HG03521 (cell line): ENCODE results near the gene MAML3.

Experiments
- ATAC-seq: cut with Tn5 transposase; IDR thresholded peaks from one replicate; pipeline ENCODE4 v1.9.1; 2021; ENCODE audit warnings: mild to moderate bottlenecking, moderate library complexity; ENCODE audit not compliant: unreplicated experiment

The MAML3 gene

DNA sequence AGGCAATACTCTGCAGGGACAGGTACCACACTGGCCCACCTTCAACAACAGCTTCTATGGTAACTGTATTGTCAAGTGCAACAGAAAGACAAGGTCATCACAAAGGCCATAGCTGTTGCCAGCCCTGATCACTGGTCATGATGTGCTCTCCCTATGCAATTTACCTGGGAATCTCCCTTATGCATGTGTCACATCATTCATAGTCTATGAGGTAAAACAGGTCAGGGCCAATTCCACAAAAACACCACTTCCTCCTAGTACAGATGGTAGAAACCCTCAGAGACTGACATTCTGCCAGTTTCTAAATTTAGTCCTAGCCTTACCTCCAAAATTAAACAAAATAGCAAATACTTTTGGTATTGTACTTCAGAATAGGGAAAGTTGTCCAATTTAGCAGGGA, 355.5 kb downstream of the MAML3 start:
- ATAC-seq = no peak

DNA sequence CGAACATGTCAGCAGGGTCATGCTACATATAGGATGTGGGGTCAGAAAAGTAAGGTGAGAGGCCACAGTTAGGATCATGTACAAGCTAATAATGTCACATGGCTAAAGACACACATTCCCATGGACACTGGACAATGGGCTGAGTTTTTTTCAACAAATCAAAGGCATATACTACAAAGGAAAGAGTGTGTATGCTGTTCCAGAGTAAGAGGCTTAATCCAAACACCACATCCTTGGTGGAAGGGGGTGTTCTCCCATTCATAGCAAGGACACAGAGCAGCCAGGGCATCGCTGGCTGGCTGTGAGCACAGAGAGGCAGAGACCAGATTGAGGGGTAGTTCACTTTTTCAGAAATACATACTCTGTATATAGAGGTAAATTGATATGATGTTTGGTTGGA, 356.7 kb downstream of the MAML3 start:
- ATAC-seq = no peak

DNA sequence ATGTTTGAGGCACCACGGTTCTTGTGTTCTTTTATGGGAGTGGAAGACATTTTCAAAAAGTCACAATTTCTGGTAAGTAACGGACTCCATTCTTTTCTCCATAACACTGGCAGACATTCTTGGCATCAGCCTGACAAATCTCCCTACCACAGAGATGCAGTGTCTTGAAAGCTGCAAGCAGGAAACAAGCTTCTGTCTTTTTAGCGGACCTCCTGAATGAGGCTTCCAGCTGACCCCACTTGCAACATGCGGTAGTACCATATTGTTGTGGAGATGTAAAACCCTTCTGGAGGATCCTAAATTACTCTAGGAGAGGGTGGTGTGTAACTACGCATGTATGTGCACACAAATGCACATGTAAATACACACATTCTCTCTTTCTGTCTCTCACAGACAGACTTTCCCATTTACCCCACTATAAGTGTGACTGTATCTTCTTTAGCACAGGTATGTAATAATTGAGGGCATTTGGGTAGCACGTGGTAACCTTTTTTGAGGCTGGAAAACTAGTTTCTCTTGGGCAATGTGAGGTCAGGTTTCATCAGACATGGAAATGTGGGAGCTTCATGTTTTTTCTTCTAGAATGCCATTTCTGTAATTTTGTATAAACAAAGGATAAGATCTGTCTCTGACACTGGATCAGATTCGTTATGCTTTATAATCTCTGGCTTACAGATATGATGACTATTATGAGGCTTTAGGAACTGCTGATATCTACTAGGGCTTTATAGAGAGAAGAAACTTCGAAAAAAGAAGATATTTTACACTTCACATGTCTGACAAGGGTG, 358.3 kb downstream of the MAML3 start:
- ATAC-seq = no peak

DNA sequence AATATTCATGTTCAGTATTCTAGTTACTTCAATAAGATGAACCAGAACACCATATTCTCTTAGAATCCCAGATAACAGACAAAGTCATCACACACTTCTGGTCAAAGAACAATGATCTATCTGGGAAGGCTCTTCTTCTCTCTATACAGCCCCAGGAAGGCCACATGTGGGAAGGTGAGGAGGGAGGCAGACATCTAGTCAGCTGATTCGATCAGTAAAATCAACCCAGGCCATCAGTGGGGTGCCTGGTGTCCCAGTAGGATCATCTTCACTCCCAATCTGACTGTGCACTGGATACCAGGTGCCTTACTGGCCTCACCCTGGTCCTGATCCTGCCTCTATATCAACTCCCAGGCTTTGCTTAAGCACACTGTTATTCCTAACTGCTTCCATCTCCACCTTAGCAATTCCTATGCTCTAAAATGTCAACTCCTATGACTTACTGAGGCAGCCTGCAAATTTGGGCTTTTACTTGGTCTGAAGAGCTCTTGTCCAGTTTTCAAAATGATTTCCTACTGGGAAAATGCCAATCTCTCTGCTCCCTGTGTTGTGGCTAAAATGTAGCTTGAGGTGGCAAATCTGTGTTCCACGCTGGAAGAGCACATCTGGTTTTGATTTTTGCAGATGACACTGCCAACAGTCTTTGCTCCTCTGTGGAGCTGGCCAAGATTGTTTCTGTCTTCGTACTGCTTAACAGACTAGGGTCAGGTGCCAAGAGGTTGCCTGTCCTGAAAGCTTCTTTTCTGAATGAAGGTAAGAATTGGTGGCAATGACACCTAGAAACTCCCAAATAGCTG, 359.6 kb downstream of the MAML3 start:
- ATAC-seq = no peak

DNA sequence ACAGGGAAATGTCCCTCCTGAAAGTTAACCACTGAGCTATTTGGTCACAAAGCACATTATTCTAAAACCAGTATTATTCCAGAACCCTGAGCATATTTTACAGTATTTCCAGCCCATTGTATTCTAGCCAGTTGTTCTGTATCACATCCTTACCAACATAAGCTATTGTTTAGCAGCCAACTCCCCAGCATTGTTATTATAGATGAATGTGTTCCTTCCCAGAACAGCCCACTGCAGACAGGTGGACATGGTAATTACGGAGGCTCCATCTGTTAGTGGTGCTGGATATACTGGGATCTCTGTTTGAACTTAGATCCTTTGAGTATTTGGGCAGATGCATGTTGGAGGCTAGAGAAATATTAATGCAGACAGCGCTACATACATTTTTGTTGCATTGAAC, 362.3 kb downstream of the MAML3 start:
- ATAC-seq = no peak

DNA sequence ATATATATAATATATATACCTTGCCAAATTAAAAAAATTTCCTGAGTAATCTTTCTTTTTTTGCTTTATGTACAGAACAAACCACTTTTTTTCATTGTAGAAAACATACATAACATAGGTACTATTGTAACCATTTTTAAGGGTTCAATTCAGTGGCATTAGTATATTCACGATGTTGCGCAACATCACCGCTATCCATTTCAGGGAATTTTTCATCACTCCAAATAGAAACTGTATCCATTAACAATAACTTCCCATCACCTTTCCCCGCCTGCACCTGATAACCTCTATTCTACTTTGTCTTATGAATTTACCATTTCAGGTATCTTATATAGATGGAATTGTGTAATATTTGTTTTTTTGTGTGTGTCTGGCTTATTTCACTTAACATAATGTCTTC, 363.7 kb downstream of the MAML3 start:
- no peak for ATAC-seq

DNA sequence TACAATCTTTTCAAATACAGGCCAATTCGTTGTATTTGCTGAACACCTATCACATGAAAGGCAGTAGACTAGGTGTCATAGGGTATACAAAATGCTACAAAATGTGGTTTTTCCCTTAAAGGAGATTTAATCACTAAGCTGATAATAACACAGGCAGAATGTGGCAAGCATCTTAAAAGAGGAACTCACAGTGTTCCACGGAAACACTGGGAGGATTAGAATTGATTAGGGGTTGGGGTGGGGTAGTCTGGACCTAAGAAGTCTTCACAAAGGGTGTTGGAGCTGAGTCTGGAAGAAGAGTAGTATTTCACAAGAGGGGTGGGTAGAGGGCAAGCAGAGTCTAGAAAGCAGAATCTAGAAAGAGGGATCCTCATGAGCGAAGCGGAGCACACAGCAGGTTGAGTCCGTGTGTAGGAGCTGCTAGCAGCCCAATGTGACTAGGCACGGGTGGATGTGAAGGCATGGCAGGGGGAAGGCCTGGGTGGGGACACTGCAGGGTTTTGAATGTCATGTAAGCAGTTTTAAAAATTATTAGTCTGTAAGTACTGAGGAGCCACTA, 364.8 kb downstream of the MAML3 start:
- no peak for ATAC-seq

DNA sequence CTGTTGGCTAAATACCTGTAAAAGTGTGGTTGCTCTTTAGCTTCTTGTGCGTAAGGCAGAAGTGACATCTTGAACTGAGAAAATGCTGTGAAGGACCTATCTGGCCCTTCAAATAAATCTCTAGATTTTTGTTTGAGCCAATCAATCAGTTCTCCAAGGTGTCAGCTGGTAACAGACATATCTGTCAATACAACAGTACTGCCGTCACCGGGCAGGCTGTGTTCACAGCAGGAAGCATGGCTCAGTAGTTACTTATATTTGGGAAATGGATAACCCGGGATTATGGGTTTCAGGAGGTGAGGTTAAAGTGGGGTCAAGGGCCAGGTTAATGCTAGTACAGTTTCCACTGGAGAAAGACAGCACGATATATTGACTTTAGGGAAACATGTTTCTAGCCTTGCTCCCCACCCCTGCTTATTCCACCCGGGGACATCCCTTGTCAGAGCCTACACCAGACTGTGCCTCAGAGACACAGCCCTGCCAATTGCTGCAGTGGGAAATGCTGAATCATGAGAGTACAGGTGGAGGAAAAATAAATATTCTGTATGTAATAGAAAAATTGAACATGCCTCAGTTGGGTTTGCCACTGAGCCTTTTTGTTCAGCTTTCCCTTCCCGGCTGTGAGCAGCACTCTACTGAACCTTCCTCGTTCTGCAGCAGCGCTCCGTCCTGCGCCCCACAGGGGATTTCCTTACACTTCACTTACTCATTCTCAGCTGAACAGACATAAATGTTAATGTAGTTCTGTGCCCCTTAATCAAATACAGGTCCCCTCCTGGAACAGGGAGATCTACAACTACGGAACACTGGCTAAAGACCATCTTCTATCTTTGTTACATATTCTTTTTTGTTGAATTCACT, 367.3 kb downstream of the MAML3 start:
- ATAC-seq = no peak

DNA sequence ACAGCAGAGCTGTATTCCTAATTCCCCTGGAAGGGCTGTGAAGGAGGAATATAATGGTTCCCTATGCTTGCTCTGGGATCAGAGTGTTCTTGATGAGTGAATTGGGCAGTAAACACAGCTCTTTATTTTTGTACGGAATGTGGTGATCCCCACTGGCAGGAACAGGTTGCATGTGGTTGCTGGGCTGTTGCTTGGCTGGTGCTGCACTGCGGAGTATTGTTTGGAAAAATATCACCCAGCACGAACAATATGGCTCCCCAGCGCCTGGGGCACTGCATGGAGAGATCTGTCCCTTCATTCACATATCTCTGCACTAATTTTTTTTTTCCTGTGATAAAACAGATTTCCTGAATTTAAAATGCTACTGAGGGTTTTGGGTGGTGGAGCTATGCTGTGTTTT, 368.6 kb downstream of the MAML3 start:
- ATAC-seq = no peak

DNA sequence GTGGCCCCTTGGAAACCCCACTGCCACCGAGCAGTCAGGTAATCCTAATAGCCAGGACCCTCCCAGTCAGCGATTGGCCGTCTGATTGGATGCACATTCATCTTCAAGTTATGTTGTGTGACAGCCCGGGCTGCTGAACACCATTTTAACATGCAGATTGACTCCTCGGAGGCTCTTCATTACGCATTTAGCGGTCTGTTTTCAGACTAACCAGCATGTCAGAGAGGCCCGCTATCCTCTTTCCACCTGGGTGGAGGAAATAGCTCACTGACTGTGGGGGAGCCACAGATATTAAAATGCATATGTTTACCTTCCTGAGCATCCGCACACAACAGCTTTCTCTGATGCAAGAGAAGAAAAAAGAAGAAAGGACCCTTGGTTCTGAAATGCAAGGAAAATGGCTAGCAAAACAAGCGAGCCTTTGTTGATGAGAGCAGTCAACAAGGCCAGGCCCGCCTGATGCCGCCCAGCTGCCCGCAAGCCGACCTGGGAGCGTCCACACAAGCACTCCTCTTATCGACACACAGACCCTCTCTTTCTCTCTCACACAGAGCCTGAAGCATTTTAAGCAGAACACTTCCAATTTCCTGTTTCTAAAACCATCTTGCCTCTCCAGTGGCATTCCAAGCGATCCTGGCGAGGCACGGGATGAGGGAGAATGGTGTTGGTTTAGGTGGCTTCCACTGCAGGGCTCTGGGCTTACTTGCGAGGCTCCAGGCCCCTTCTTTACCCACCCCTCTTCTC, 370.1 kb downstream of the MAML3 start:
- no peak for ATAC-seq

DNA sequence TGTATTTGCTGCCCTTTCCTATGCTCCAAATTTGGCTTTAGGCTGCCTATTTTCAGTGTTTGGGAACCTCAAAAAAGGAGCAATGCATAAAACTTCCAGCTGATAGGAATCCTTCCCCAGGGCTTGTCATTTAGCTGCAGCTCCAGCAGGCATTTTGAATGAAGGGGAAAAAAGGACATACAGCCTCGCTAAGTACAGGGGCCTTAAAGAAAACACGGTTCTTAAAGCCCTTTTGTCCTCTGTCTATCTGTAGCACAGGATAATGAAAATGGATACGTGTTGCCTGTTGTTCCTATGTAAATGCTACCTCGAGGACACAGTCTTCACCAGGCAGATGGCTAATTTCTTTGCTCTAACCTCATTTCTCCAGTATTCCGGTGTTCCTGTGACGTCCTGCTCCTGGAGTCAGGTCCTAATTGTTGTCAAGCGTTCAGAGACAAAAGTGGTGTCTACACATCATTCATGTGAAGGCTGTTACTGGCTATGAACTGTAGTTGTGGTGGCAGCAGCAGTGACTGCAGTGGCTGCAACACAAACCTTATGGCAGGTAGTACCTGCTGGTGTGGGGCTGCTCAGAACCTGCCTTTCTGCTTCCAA, 371.0 kb downstream of the MAML3 start:
- no peak for ATAC-seq

DNA sequence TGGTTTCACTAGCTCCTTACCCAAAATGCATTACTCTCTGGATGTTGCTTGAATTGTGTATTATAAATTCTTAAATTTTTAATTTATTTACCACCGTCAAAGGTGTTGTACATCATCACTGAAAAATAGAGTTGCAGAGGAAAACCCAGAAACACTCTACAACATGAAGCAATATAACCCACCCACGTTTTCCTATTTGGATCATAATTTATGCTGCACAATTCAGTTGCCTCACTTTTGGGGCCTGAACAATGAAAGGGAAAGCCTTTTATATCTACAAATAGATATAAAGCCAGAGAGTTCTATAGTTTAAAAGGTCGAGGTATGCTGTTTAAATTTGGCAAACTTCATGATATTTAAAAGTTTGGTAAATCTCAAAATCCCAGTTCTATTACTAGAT, 372.9 kb downstream of the MAML3 start:
- no peak for ATAC-seq

DNA sequence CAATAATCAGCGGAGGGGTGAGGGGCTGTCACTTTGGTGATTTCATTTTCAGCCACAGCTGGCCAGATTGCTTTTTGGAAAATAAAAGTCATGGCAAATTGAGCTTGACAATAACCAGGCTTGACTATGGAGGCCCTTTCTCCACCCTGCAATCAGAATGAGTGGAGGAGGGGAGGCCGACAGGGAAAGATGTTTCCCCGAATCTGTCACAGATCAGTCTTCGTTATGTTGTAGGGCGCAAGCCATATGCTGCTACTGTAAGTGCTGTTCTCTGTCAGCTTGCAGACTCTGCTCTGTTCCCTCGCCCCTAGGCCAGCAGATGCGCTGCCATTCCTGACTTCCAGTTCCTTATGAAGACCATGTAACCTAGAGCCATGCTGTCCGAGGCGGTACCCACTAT, 374.3 kb downstream of the MAML3 start:
- ATAC-seq = no peak

DNA sequence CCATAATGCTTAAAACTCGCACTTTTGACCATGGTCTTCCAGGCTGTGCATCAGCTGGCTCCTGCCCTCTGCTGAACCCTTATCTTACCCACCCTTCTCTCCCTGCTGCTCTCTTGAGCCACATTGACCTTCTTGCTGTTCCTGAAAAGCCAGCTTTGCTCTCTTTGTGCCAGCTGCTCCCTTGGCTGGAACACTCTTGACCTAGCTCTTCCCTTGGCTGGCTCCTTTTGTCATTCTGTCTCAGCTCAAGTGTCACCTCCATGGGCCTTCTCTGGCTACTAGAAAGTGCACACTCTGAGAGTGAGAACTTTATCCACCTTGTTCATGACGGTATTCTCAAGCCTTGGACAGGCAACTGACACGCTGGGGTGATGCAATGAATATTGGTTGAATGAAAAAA, 376.2 kb downstream of the MAML3 start:
- no peak for ATAC-seq

DNA sequence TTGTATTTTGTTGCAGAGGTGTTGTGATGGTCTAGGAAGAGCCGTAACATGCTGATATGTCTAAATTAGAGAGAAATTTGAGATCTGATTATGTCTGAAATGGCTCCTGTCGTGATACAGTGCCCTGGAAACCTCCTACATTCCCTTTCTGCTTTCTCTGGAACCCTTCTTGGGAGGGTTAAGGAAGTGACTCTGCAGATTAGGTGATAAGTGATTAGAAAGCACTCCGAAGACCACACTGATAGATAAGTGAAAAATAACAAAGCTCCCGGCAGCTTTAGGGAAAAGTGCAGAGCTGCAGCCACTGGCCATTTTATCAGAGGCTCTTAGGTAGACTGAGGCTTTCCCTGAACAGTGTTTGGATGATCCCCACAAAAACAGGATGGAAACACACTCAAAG, 377.7 kb downstream of the MAML3 start:
- ATAC-seq = no peak

DNA sequence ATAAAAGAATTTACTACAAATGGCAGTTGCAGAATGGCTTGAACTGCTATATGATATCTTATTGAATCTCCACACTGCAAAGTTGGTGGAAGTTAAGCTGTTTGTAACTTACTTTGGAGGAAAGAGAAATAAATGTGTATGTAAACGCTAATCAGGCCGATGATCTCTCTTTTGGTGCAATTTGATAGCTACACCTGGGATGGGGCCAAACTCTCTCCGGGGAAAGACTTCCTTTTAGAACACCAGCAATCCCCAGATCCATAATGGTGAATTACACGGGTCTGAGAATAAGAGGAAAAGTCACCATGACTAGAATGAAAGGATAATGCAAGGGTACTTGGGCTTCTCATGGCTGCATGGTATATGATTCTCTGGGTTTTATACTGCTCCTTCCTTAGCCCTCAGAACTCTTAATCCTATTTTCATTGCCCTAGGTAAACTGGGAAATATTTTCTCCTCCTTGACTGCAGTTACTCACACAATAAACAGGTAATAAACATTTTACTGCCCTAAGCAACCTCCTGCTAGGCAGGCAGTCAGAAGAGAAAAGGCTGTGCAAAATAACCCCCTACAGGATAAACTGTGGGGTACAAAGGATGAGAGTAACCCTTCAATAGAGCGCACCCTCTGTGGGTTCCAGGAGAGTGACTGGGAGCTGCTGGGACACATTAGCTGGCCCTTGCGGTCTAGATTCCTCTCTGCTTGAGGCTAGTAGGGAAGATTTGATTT, 379.1 kb downstream of the MAML3 start:
- ATAC-seq = no peak

DNA sequence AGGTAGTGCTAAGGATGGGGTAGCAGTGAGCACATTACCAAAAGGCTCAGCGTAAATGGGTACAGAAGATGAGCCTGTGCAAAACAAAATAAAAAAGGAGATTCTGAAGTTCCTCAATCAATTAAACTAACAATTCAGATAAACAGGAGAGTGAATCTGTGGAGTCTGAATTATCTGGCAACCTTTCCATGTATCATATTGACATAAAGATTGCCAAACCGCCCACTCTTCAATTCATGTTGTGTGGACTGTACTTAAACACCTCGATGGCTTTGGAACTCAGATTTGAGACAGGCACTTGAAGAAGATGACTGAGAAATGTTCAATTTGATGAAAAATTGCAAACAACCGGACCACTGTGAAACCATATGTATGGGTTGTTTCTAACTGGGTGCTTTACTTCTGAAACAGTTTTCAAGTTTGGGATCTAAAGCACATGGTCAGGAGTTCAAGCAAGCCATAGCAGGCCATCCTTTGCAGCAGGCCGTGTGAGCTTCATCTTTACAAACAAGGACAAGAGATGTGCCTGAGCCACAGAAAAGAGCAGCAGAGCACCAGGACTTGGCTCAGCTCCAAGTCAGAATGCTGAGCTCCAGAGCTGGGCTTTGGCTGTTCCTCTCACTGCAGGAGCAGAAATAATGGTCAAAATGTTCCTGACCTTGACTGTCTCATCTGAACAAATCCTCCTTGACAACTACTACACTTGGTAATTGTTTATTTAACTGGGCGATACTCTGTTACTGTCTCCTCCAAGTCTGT, 380.2 kb downstream of the MAML3 start:
- no peak for ATAC-seq

DNA sequence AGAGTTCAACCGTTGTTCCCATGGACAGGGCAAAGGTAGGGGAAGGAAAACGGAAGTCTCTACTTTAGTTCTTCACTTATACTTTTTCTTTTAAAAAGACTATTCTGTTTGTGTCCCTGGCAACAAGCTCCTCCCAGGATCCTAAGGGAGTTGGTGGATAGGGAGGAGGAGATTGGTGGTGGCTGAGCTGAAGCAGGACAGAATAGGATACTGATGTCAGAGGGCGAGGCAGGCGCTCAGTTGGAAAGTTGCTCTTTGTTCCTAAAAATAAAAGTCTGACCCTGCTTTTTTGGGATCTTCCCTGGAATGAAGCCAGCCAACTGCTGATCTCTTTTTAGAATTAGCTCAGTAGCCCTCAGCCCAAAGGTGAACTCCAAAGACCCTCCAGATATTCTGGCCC, 383.6 kb downstream of the MAML3 start:
- no peak for ATAC-seq

DNA sequence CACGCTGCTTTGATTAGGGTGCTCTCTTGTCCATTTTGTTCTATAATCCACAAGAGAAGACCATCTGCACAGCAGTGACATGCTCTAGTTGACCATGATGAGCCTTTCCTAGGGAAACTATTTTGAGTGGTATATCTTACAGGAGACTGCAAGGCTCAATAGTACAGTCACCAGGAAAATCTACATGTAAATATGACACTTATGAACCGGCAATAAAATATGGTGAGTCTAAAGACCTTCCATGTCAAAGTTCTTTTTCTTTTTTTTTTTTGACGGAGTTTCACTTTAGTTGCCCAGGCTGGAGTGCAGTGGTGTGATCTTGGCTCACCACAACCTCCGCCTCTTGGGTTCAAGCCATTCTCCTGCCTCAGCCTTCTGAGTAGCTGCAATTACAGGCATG, 384.6 kb downstream of the MAML3 start:
- no peak for ATAC-seq
